GM12874 (cell line): Measurements from ENCODE around the gene PLA2G12B.

ENCODE experiments used
- TF ChIP-seq, protein P1 (sequence below): IDR thresholded peaks from 2 replicates; pipeline ENCODE4 v1.5.1; 2011; ENCODE audit warnings: low read depth, mild to moderate bottlenecking, control low read depth, low read length, moderate library complexity; ENCODE audit not compliant: insufficient read depth

The PLA2G12B gene

DNA sequence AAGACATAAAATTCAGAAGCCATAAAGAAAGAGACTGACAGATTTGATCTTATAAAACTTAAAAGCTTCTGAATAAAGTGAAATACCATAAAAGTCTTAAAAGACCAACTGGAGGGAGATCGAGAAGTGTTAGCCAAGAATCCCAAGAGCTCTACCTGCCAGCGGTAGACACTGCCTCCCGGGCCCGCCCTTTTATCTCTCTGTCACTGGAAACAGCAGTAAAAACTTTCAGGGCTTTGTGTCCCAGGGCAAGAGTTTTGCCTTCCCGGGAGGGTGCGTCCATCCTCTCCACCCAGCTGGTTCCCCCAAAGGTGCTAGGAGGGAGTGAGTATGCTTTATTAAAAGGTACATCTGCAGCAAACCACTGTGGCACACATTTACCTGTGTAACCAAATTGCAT is 5.8 kb downstream of the PLA2G12B start:
- TF ChIP-seq, protein P1, sequence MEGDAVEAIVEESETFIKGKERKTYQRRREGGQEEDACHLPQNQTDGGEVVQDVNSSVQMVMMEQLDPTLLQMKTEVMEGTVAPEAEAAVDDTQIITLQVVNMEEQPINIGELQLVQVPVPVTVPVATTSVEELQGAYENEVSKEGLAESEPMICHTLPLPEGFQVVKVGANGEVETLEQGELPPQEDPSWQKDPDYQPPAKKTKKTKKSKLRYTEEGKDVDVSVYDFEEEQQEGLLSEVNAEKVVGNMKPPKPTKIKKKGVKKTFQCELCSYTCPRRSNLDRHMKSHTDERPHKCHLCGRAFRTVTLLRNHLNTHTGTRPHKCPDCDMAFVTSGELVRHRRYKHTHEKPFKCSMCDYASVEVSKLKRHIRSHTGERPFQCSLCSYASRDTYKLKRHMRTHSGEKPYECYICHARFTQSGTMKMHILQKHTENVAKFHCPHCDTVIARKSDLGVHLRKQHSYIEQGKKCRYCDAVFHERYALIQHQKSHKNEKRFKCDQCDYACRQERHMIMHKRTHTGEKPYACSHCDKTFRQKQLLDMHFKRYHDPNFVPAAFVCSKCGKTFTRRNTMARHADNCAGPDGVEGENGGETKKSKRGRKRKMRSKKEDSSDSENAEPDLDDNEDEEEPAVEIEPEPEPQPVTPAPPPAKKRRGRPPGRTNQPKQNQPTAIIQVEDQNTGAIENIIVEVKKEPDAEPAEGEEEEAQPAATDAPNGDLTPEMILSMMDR = no peak

DNA sequence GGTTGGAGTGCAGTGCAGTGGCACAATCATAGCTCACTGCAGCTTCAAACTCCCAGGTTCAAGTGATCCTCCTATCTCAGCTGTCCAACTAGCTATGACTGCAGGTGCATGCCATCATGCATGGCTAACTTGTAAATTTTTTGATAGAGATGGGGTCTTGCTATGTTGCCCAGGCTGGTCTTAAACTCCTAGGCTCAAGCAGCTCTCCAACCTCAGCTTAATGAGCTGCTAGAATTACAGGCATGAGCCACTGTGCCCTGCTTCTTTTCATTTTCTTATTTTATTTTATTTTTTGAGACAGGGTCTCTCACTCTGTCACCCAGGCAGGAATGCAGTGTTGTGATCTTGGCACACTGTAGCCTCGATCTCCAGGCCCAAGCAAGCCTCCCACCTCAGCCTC is 7.6 kb downstream of the PLA2G12B start:
- TF ChIP-seq, protein P1 = no peak

DNA sequence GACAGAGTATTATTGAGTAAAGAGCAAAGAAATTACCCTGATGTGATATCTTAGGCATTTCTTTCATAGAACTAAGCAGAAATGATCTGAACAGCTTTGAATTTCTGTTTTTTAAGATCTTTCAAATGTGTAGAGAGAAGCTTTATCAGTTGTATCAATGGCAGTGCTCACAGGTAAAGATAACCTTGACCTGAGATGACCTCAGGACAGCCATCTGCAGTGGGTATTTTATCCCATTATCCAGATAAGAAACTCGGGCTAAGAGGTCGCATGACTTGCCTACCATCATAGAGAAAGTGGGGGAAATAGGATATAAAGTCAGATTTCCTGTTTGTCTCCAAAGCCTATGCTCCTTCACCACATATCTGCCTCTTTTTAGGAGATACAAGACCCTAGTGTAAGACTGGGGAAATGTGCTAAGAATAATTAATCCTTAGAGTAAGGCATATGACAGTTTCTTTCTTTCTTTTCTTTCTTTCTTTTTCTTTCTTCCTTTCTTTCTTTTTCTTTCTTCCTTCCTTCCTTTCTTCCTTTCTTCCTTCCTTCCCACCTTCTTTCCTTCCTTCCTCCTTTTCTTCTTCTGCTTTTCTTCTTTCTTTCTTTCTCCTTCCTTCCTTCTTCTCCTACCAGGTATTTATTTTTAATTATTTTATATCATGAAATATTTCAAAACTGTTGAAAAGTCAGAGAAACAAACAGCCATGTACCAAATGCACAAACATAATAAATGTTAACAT is 10.9 kb downstream of the PLA2G12B start:
- TF ChIP-seq, protein P1 = no peak

DNA sequence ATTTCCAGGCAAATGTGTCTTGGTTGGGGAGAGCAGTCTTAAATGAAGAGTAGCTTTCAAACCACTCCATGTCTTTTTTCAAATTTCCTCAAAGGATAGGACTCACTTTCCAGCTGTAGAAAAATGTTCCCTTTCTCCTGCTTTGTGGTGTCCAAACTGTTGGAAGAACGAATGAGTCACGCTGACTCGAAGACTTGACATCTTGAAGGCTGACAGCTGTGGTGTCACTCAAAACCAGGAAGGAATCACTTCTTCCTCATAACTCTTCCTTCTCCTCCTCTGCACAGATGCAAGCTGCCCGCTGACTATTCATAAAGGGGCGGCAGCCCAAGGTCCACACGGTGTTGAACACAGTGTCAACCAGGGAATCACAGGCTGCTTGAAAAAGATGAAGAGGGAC is 19.2 kb downstream of the PLA2G12B start:
- TF ChIP-seq, protein P1 = no peak

DNA sequence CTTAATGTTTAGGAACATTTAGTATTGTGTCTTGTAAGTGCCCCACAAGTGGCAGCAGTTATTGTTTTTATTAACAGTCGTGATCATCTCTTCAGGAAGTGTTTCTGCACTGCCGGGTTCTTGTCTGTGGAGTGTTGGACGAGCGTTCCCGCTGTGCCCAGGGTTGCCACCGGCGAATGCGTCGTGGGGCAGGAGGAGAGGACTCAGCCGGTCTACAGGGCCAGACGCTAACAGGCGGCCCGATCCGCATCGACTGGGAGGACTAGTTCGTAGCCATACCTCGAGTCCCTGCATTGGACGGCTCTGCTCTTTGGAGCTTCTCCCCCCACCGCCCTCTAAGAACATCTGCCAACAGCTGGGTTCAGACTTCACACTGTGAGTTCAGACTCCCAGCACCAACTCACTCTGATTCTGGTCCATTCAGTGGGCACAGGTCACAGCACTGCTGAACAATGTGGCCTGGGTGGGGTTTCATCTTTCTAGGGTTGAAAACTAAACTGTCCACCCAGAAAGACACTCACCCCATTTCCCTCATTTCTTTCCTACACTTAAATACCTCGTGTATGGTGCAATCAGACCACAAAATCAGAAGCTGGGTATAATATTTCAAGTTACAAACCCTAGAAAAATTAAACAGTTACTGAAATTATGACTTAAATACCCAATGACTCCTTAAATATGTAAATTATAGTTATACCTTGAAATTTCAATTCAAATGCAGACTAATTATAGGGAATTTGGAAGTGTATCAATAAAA is 22.2 kb downstream of the PLA2G12B start:
- TF ChIP-seq, protein P1 = no peak

DNA sequence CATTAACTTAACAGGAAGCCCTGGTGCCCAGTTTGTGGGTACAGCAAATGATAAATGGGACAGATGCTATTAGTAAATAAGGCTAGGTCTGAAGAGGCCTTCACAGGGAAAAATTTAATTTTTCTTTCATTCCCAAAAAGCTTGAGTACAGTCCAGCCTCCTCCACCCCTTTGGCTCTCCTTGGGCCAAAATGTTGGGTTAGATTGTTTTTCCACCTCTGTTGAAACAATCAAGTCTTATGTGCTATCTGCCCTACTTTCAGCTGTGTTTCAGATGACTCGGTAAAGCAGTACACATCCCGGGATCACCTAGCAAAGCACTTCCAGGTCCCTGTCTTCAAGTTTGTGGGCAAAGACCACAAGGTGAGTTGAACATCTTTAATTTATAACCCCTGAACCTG is 24.3 kb downstream of the PLA2G12B start:
- TF ChIP-seq, protein P1 = no peak

DNA sequence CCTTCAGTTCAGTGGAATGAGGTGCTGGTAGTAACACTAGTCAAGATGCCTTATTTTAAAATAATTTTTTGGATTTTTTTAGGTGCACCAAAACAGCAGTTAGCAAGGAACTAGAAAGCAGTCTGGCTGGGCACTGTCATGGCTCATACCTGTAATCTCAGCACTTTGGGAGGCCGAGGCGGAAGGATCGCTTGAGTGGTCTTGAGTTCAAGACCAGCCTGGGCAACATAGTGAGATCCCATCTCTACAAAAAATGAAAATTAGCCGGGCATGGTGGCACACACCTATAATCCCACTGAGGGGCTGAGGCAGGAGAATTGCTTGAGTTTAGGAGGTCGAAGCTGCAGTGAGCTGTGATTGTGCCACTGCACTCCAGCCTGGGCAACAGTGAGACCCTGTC is 25.8 kb downstream of the PLA2G12B start:
- TF ChIP-seq, protein P1 = no peak
